Activated CD4-positive, alpha-beta memory T cell treated with anti-CD3 and anti-CD28 coated beads, Interleukin-2, amount 10 ng/mL, durations not matched to agents 7 days and 5 days (primary cell): ENCODE measurements around the gene IFT122. TPM values are rescaled to one million over a fixed set of nuclear protein-coding genes. Genes with fewer than 3 reads are reported as not detected.

Experiments used
- CTCF ChIA-PET: fragments of 350-600 bp; sonication (Branson Sonifier 250); formaldehyde crosslinking; loops from one replicate; lab custom pipeline; 2021; ENCODE audit warnings: antibody characterized with exemption, inconsistent platforms; lab: Charles Lee
- POLR2A ChIA-PET: fragments of 350-600 bp; sonication (Branson Sonifier 250); formaldehyde crosslinking; loops from one replicate; lab custom pipeline; 2021; ENCODE audit warnings: antibody characterized with exemption; lab: Charles Lee
- DNase-seq: peaks from one replicate; pipeline ENCODE4 v3.0.0-alpha.2; 2020
- H3K27ac Mint-ChIP-seq: one replicate; pipeline ENCODE4 v1.8.0; 2021; ENCODE audit warnings: mild to moderate bottlenecking, mixed read lengths
- H3K27me3 Mint-ChIP-seq: one replicate; pipeline ENCODE4 v1.8.0; 2021; ENCODE audit warnings: mixed read lengths
- H3K36me3 Mint-ChIP-seq: one replicate; pipeline ENCODE4 v1.8.0; 2021; ENCODE audit warnings: low read depth, mixed read lengths
- H3K4me1 Mint-ChIP-seq: one replicate; pipeline ENCODE4 v1.8.0; 2021; ENCODE audit warnings: mixed read lengths
- H3K4me3 Mint-ChIP-seq: one replicate; pipeline ENCODE4 v1.8.0; 2021; ENCODE audit warnings: mild to moderate bottlenecking, mixed read lengths
- H3K9me3 Mint-ChIP-seq: one replicate; pipeline ENCODE4 v1.8.0; 2021; ENCODE audit warnings: mixed read lengths
- total RNA-seq, 2 experiments: library from RNA; stranded (reverse); gene quantifications; one replicate each; pipeline ENCODE4 v1.2.3, GENCODE V29; 2021

Gene IFT122
- total RNA-seq, 2 experiments from 2014 or later, result 22.6 to 22.8 TPM

DNA sequence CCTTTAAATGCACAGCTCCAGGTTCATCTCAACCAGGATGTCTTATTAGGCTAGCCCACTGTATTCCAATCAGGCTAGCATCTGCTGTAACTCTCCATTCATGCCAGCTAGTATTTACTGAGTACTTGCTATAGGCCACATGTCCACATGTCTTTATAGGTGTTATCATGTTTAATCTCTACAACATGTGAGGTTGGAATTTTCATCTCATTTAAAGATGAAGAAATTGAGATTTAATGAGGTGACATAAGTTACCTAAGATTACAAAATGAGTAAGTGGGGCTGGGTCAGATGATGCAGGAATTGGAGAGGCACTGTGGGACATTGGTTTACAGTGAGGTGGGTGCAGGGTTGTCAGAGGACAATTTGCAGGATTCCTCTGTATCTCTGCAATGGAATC, 2.9 kb downstream of the IFT122 start:
- H3K27ac Mint-ChIP-seq, result no peak overlapping the region
- H3K4me3 Mint-ChIP-seq, result no peak overlapping the region
- H3K36me3 Mint-ChIP-seq, result peaks cover 14% of the 10 kb centered on the region
- DNase-seq, result no peak
- peaks cover 38% of the 10 kb centered on the region for H3K4me1 Mint-ChIP-seq
- no peaks in the 10 kb centered on the region for H3K9me3 Mint-ChIP-seq
- CTCF ChIA-PET, result no interaction called here
- POLR2A ChIA-PET, result interaction anchor here (6.0 kb wide), 1 partner anchor 127 kb away, joined by 76 read pairs; a partner anchor contains a TSS
- H3K27me3 Mint-ChIP-seq, result no peaks in the 10 kb centered on the region

DNA sequence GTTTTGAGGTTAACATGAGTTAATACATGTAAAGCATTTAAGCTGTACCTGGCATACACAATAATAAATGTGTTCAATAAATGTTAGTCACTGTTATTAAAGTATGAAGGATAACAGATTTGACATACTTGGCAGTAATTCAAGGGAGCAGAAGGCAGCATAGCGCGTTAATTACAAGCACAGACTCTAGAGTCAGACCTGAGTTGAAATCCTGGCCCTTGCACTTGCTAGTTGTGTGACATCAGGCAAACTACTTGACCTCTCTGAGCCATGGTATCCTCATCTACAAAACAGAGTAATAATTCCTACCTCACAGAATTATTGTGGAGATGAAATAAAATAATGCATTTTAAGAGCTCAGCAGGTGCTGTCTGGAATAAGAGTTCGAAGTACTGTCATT, 5.4 kb downstream of the IFT122 start:
- no peak for DNase-seq
- peaks cover 5% of the 10 kb centered on the region for H3K36me3 Mint-ChIP-seq
- H3K9me3 Mint-ChIP-seq, result no peaks in the 10 kb centered on the region
- H3K4me3 Mint-ChIP-seq, result no peak overlapping the region
- ChIA-PET POLR2A (no interaction called here), CTCF (no interaction called here)
- peaks cover 27% of the 10 kb centered on the region for H3K4me1 Mint-ChIP-seq
- H3K27me3 Mint-ChIP-seq, result no peaks in the 10 kb centered on the region
- no peak overlapping the region for H3K27ac Mint-ChIP-seq

DNA sequence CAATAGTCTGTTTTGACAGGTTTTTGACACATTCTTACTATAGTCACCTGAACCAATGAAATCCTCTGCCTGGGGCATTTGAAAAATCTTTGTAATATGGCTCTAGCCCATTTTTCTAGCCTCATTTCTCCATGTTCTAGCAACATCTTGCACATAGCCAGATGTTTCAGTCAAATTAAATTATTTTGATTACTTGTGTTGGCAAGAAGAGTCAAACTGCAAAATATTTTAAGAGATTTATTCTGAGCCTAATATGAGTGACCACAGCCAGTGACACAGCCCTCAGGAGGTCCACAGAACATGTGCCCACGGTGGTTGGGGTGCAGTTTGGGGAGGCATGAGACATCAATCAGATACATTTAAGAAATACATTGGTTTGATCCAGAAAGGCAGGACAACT, 6.9 kb downstream of the IFT122 start:
- DNase-seq, result no peak
- H3K36me3 Mint-ChIP-seq, result peaks cover 6% of the 10 kb centered on the region
- peaks cover 18% of the 10 kb centered on the region for H3K4me1 Mint-ChIP-seq
- no peak overlapping the region for H3K4me3 Mint-ChIP-seq
- CTCF ChIA-PET, result no interaction called here
- no peak overlapping the region for H3K27ac Mint-ChIP-seq
- no peaks in the 10 kb centered on the region for H3K27me3 Mint-ChIP-seq
- POLR2A ChIA-PET, result no interaction called here
- H3K9me3 Mint-ChIP-seq, result no peaks in the 10 kb centered on the region

DNA sequence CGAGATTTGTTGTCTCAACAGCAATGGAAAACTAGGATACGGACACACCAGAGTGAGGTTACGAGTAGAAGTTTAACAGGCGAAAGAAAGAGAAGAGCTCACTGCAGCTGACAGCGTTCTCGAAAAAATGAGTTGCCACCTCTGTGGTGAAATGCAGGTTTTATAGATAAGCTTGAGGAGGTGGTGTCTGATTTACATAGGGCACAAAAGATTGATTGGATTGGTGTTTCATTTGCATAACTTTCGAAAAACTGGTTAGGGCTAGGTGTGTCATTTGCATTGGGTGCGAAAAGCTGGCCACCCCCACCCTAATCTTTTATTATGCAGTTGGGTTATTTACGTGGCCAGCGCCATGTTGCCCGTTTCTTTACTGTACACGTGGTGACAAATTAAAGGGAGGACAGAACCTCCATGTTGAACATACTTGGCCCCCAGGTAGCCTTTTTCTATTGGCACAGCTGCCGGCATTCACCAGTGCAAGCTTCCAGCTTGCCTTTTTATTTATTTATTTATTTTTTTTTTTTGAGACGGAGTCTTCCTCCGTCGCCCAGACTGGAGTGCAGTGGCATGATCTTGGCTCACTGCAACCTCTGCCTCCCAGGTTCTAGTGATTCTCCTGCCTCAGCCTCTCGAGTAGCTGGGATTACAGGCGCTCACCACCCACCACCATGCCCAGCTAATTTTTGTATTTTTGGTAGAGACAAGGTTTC, 8.3 kb downstream of the IFT122 start:
- H3K27me3 Mint-ChIP-seq, result no peaks in the 10 kb centered on the region
- peaks cover 5% of the 10 kb centered on the region for H3K4me1 Mint-ChIP-seq
- no peaks in the 10 kb centered on the region for H3K9me3 Mint-ChIP-seq
- POLR2A ChIA-PET, result interaction anchor here (0.7 kb wide), 1 partner anchor 132 kb away, joined by 3 read pairs; a partner anchor contains a TSS
- H3K36me3 Mint-ChIP-seq, result peaks cover 14% of the 10 kb centered on the region
- H3K4me3 Mint-ChIP-seq, result no peak overlapping the region
- no peak overlapping the region for H3K27ac Mint-ChIP-seq
- DNase-seq, result no peak
- CTCF ChIA-PET, result no interaction called here

DNA sequence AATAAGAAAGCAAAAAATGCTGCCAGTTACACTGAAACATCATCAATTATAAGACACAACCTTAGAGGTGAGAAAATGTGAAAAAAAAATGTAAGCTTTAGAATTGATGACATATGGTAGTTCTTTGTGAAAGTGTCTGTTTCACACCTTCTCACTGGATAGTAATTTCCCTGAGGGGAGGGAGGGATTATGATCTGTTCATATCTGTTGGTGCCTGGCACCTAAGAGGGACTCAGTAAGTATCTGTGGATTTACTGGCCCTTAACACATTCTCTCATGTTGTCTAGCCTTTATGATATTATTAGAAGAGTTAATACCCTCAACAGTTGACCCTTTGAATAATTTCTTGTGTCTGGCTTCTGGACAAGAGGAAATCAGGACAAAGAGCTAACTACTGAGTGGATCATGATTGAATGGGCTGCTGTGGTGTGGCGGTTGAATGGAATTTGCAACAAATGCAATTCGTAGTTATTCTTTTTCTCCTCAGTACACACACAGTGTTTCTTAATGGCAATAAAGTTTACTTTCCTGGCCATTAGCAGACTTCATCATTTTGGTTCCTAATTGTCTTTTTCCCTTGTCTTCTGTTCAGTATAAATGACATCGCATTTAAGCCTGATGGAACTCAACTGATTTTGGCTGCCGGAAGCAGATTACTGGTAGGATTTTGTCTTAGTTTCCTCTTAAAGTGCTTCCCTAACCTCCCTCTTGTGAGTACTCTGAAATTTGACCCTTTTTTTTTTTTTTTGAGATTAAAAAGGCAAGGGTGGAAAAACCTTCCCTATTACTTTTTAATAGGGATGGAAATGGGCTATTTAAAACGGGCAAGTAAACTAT, 9.5 kb downstream of the IFT122 start:
- POLR2A ChIA-PET, result no interaction called here
- Mint-ChIP-seq H3K4me3 (no peak overlapping the region), H3K27me3 (no peaks in the 10 kb centered on the region), H3K36me3 (peaks cover 17% of the 10 kb centered on the region), H3K9me3 (no peaks in the 10 kb centered on the region), H3K27ac (no peak overlapping the region), H3K4me1 (no peaks in the 10 kb centered on the region)
- CTCF ChIA-PET, result no interaction called here
- DNase-seq, result no peak

DNA sequence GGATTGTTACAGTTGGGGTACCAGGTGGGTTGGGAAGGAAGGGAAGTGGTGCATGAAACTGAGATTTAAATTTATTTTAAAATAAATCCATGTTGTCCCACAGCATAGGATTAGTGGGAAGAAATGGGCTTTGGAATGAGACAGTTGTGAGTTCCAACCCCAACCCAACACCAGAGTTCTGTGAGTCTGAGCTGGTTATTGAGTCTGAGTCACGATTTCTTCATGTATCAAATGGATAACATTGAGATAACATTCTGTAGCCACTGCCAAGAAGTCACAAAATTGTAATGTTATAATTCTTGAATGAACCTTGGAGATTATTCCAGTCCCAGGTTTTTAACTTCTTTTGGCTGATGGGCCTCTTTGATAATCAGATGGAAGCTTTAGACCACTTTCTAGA, 13.7 kb downstream of the IFT122 start:
- POLR2A ChIA-PET, result interaction anchor here (1.2 kb wide), 1 partner anchor 13 kb away, joined by 7 read pairs; the partner anchor contains the start of genes IFT122 and MBD4
- H3K4me1 Mint-ChIP-seq, result no peaks in the 10 kb centered on the region
- CTCF ChIA-PET, result no interaction called here
- no peak overlapping the region for H3K27ac Mint-ChIP-seq
- no peaks in the 10 kb centered on the region for H3K9me3 Mint-ChIP-seq
- DNase-seq, result no peak
- H3K4me3 Mint-ChIP-seq, result no peak overlapping the region
- H3K36me3 Mint-ChIP-seq, result peaks cover 25% of the 10 kb centered on the region
- no peaks in the 10 kb centered on the region for H3K27me3 Mint-ChIP-seq

DNA sequence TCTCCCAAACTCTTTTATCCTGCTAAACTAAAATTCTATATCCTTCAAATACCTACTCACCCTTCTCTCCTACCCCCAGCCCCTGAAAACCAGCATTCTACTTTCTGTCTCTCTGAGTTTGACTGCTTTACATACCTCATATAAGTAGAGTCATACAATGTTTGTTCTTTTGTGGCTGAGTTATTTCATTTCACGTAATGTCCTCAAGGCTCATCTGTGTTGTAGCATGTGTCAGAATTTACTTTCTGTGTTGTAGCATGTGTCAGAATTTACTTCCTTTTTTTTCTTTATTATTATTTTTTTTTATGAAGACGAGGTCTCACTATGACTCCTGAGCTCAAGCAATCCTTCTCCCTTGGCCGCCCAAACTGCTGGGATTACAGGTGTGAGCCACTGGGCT, 20.1 kb downstream of the IFT122 start:
- no peak overlapping the region for H3K4me3 Mint-ChIP-seq
- no peak for DNase-seq
- POLR2A ChIA-PET, result no interaction called here
- peaks cover 9% of the 10 kb centered on the region for H3K4me1 Mint-ChIP-seq
- no peaks in the 10 kb centered on the region for H3K9me3 Mint-ChIP-seq
- CTCF ChIA-PET, result no interaction called here
- peaks cover 22% of the 10 kb centered on the region for H3K36me3 Mint-ChIP-seq
- no peaks in the 10 kb centered on the region for H3K27me3 Mint-ChIP-seq
- H3K27ac Mint-ChIP-seq, result no peak overlapping the region

DNA sequence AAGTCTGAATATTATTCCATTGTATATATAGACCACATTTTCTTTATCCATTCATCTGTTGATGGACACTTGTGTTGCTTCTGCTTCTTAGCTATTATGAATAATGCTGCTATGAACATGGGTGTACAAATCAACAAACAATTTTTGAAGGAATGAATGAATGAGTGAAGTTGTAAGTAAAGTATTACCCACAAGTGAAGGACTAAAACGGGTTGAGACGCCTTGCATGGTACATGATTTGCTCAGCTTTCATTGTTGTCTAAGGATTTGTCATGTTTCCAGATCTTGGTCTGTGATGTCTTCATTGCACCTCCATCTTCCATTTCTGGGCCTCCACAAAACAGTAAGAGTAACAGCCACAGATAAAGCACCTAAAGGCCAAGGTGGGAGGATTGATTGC, 20.5 kb downstream of the IFT122 start:
- POLR2A ChIA-PET, result no interaction called here
- CTCF ChIA-PET, result no interaction called here
- Mint-ChIP-seq H3K27ac (no peak overlapping the region), H3K4me3 (no peak overlapping the region), H3K36me3 (peaks cover 22% of the 10 kb centered on the region), H3K9me3 (no peaks in the 10 kb centered on the region), H3K4me1 (peaks cover 9% of the 10 kb centered on the region), H3K27me3 (no peaks in the 10 kb centered on the region)
- DNase-seq, result no peak

DNA sequence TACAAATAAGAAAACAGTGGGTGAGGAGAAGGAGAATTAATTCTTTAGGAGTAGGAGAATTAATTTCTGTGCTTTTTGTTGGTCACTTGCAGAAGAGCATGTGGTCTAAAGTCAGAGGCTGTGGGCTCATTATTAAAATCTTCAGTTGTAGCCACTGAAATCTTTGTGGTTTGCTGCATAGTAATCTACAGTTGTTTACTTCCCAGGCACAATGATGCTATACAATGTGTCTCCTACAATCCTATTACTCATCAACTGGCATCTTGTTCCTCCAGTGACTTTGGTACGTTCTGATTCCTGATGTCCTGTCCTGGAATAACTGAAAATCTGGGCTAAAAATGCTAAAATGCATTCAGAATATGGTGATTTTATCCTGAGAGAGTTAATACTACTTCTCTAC, 21.0 kb downstream of the IFT122 start:
- Mint-ChIP-seq H3K27me3 (no peaks in the 10 kb centered on the region), H3K4me1 (peaks cover 9% of the 10 kb centered on the region), H3K27ac (no peak overlapping the region), H3K4me3 (no peak overlapping the region), H3K36me3 (peaks cover 22% of the 10 kb centered on the region), H3K9me3 (no peaks in the 10 kb centered on the region)
- ChIA-PET CTCF (no interaction called here), POLR2A (no interaction called here)
- no peak for DNase-seq

DNA sequence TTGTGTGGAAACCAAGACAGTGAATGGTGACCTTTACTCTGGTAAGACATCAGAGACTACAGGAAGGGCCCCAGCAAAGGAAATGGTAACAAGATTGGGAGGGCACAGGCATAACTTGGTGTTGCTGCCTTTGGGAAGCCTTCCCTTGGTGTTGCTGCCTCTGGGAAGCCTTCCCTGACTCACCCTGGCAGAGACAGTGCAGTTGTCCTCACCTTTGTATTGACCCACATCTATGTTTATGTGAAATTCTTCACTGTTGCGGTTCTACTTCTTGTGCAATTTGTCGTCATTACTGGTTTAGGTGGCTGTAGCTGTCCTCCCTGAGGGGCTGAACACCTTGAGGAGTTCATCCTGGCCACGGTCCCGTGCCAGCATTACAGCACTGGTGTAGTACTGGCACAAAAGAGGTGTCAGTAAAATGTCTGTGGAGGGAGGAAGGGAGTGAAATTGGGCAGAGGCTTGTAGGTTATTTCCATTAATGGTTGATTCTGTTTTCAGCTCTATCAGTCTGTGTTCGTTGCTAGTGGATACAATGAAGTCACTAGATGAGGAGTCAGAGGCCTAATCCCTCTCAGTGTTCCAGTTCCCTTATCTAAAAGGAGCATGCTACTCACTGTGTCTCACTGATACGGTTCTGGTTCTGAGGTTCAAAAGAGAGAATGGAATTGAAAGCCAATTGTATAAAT, 21.6 kb downstream of the IFT122 start:
- ChIA-PET POLR2A (no interaction called here), CTCF (no interaction called here)
- no peak overlapping the region for H3K27ac Mint-ChIP-seq

DNA sequence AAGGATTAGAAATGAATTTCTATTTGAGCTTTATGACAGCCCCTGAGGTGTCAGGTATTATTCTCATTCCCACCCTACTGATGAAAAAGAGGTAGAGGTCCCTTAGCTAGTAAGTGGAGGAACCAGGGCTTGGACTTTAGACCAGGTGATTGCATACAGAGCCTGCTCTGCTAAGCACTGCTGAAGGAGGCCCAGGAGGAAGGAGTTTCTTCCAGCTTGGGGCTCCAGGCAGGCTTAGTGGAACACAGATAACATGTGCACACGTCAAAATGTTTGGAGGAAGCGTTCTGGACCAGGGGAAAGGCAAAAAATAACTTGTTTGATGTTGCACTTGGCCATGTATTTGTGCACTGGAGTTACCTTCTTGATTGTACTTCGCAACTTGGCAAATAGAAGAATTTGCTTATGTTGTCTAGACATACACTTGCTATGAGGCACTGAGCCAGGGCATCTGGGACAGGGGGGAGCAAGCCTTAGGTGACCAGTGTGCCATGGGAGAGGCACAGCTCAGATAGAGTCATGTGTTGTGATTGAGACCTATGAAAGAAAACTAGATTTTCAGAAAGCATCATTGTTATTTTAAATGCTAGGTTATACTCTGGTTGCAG, 22.4 kb downstream of the IFT122 start:
- peaks cover 18% of the 10 kb centered on the region for H3K36me3 Mint-ChIP-seq
- H3K4me1 Mint-ChIP-seq, result peaks cover 9% of the 10 kb centered on the region
- CTCF ChIA-PET, result no interaction called here
- POLR2A ChIA-PET, result no interaction called here
- no peak overlapping the region for H3K4me3 Mint-ChIP-seq
- no peaks in the 10 kb centered on the region for H3K9me3 Mint-ChIP-seq
- DNase-seq, result no peak
- no peaks in the 10 kb centered on the region for H3K27me3 Mint-ChIP-seq
- no peak overlapping the region for H3K27ac Mint-ChIP-seq

More for the DNA sequence above, 21.6 kb downstream of the IFT122 start:
- peaks cover 22% of the 10 kb centered on the region for H3K36me3 Mint-ChIP-seq
- DNase-seq, result no peak
- H3K4me1 Mint-ChIP-seq, result peaks cover 9% of the 10 kb centered on the region
- H3K4me3 Mint-ChIP-seq, result no peak overlapping the region
- no peaks in the 10 kb centered on the region for H3K27me3 Mint-ChIP-seq
- no peaks in the 10 kb centered on the region for H3K9me3 Mint-ChIP-seq

DNA sequence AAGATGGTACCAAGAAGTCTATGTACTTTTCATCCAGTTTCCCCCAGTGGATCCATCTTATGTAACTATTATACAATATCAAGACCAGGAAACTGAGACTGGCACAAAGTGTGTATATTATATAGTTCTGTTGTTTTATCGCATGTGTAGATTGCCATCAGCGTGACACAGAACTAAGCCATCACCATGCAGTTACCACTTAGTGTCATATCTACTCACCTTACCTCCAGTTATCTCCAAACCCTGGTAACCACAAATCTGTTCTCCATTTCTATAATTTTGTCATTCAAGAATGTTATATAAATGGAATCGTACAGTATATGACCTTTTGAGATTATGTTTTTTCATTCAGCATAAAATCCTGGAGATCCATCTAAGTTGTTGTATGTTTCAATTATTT, 23.1 kb downstream of the IFT122 start:
- H3K27me3 Mint-ChIP-seq, result no peaks in the 10 kb centered on the region
- H3K27ac Mint-ChIP-seq, result no peak overlapping the region
- POLR2A ChIA-PET, result no interaction called here
- peaks cover 17% of the 10 kb centered on the region for H3K36me3 Mint-ChIP-seq
- no peak overlapping the region for H3K4me3 Mint-ChIP-seq
- H3K4me1 Mint-ChIP-seq, result peaks cover 9% of the 10 kb centered on the region
- CTCF ChIA-PET, result no interaction called here
- H3K9me3 Mint-ChIP-seq, result no peaks in the 10 kb centered on the region
- no peak for DNase-seq

DNA sequence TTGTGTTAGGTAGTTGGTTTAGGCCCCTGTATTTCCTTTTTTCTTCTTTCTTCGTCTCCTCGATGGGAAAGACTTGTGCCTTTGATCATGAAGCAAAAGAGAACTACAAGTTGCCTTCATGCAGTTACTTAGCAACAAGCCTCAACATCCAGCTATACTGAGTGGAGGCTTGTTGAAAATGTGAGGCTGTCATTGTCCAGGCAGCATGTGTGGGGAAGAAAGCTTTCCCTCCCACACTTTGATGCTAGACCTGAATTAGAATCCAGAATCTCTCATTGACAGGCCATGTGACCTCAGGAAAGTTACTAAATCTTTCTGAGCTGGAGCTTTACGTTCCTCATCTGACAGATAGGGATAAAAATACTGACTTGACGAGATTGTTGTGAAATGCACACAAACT, 23.7 kb downstream of the IFT122 start:
- no peak overlapping the region for H3K27ac Mint-ChIP-seq
- CTCF ChIA-PET, result interaction anchor here (0.6 kb wide), 1 partner anchor 64 kb away, joined by 4 read pairs; no protein-coding TSS in a partner anchor
- no peaks in the 10 kb centered on the region for H3K9me3 Mint-ChIP-seq

More for the DNA sequence above, 23.7 kb downstream of the IFT122 start:
- Mint-ChIP-seq H3K36me3 (peaks cover 13% of the 10 kb centered on the region), H3K27me3 (no peaks in the 10 kb centered on the region), H3K4me1 (peaks cover 9% of the 10 kb centered on the region), H3K4me3 (no peak overlapping the region)
- DNase-seq, result no peak
- POLR2A ChIA-PET, result no interaction called here
